Suprapubic skin (tissue), 4 donors: ENCODE results near the gene TIMM8A. TPM values are rescaled to one million over a fixed set of nuclear protein-coding genes. Genes with fewer than 3 reads are reported as not detected.

ENCODE experiments used
- DNase-seq, 2 donors: peaks; one replicate each; pipeline ENCODE4 v3.0.0-alpha.2; 2019; ENCODE audit warnings: low spot score in 2 of 2
- H3K27ac ChIP-seq: fragments of 200-600 bp; sonication (generic); one replicate; pipeline ENCODE4 v1.5.1; 2019
- H3K27me3 ChIP-seq: fragments of 200-600 bp; sonication (generic); one replicate; pipeline ENCODE4 v1.5.1; 2019
- H3K36me3 ChIP-seq: fragments of 200-600 bp; sonication (generic); one replicate; pipeline ENCODE4 v1.5.1; 2019
- H3K4me1 ChIP-seq: fragments of 200-600 bp; sonication (generic); one replicate; pipeline ENCODE4 v1.5.1; 2019
- H3K4me3 ChIP-seq: fragments of 200-600 bp; sonication (generic); one replicate; pipeline ENCODE4 v1.5.1; 2019; ENCODE audit warnings: mild to moderate bottlenecking
- H3K9me3 ChIP-seq: fragments of 200-600 bp; sonication (generic); one replicate; pipeline ENCODE4 v1.5.1; 2019
- CTCF ChIP-seq, 2 donors: fragments of 200-600 bp in 1 of 2; fragments of 450-650 bp in 1 of 2; sonication (generic) in 1 of 2; IDR thresholded peaks; one replicate each; pipeline ENCODE4 v1.5.1; 2016 to 2019; ENCODE audit warnings: antibody characterized with exemption in 2 of 2, mild to moderate bottlenecking in 1 of 2, moderate library complexity in 1 of 2
- EP300 ChIP-seq: sonication (generic); formaldehyde crosslinking; IDR thresholded peaks from one replicate; pipeline ENCODE4 v1.6.1; 2017; ENCODE audit warnings: antibody characterized with exemption
- POLR2A ChIP-seq, 2 donors: fragments of 450-650 bp; IDR thresholded peaks; one replicate each; pipeline ENCODE4 v1.6.1; 2017; ENCODE audit warnings: antibody characterized with exemption in 2 of 2, mild to moderate bottlenecking in 2 of 2, moderate library complexity in 2 of 2
- POLR2AphosphoS5 ChIP-seq, 3 donors: sonication (generic); formaldehyde crosslinking; IDR thresholded peaks; one replicate each; pipeline ENCODE4 v1.6.1; 2017; ENCODE audit warnings: antibody characterized with exemption in 3 of 3
- WGBS: methylation state at CpG from one replicate; pipeline ENCODE4 v1.1.5; 2018; 5-methylcytosine and 5-hydroxymethylcytosine counted together
- total RNA-seq, 4 donors: library from RNA; depleted of rRNA; stranded (reverse); fragments of >200 nt; gene quantifications; one replicate each; pipeline ENCODE4 v1.1.0, GENCODE V29; 2016

TIMM8A gene
- total RNA-seq, 4 donors from 2014 or later = 7.9 to 9.0 (median 8.4) TPM

- no peaks in the 10 kb centered on the region for H3K9me3 ChIP-seq
- H3K4me1 ChIP-seq = no peaks in the 10 kb centered on the region
- H3K36me3 ChIP-seq = no peaks in the 10 kb centered on the region
- H3K4me3 ChIP-seq = no peak overlapping the region
- H3K27ac ChIP-seq = no peak overlapping the region
- TF ChIP-seq EP300 = no peak
- TF ChIP-seq CTCF (IDR thresholded peaks at IDR 0.05) = no peak
- TF ChIP-seq POLR2A (IDR thresholded peaks at IDR 0.05) = no peak
- no peak for TF ChIP-seq POLR2AphosphoS5 (IDR thresholded peaks at IDR 0.05)
- DNase-seq = no peak
- 76% methylated on average over 1 of the region's 1 CpG for WGBS
- no peaks in the 10 kb centered on the region for H3K27me3 ChIP-seq
These were observed 44.8 kb downstream of the TIMM8A start for GRCh38 chrX:101303790-101304189.

Other genes starting within 250 kb of the TIMM8A start
- gene DRP2, start 129.0 kb downstream of the TIMM8A start, total RNA-seq = under 1 TPM; 0.05 to 0.97 (median 0.35) TPM
- gene TAF7L, start 57.4 kb downstream of the TIMM8A start, total RNA-seq = 1 to 10 TPM in 2 of 4 donors, under 1 TPM in 2; 0.34 to 1.9 (median 1.1) TPM
- gene BTK, start 37.4 kb upstream of the TIMM8A start, total RNA-seq = 1 to 10 TPM; 1.4 to 6.8 (median 1.9) TPM
- 1,000 to 10,000 TPM; 1,064 to 2,433 (median 2,004) TPM for gene RPL36A, start 42.3 kb upstream of the TIMM8A start, total RNA-seq
- gene GLA, start 59.2 kb upstream of the TIMM8A start, total RNA-seq = 10 to 100 TPM; 13.8 to 19.1 (median 16.9) TPM
- gene HNRNPH2, start 59.5 kb upstream of the TIMM8A start, total RNA-seq = 10 to 100 TPM; 37.3 to 60.6 (median 38.5) TPM
- 10 to 100 TPM in 2 of 4 donors, 1 to 10 TPM in 2; 2.4 to 19.6 (median 8.1) TPM for gene ARMCX4, start 136.7 kb upstream of the TIMM8A start, total RNA-seq
- 10 to 100 TPM in 3 of 4 donors, 1 to 10 TPM in 1; 9.0 to 19.4 (median 12.1) TPM for gene ARMCX1, start 201.8 kb upstream of the TIMM8A start, total RNA-seq